Breast epithelium (tissue), 4 donors: ENCODE results near the gene C1QTNF8. TPM values are rescaled to one million over a fixed set of nuclear protein-coding genes. Genes with fewer than 3 reads are reported as not detected.

Experiments
- DNase-seq, 2 donors: peaks; one replicate each; pipeline ENCODE4 v3.0.0-alpha.2; 2019; ENCODE audit warnings: low spot score in 2 of 2
- H3K27ac ChIP-seq, 2 donors: fragments of 200-600 bp; sonication (generic) in 1 of 2; one replicate each; pipeline ENCODE4 v1.5.1; 2016 to 2019; ENCODE audit warnings: mild to moderate bottlenecking in 1 of 2
- H3K27me3 ChIP-seq, 2 donors: fragments of 200-600 bp; sonication (generic) in 1 of 2; one replicate each; pipeline versions ENCODE4 v1.5.1 to v1.6.0; 2017 to 2019; ENCODE audit warnings: control low read depth in 1 of 2, mild to moderate bottlenecking in 1 of 2
- H3K36me3 ChIP-seq: fragments of 200-600 bp; one replicate; pipeline ENCODE4 v1.5.1; 2019
- H3K4me1 ChIP-seq, 2 donors: fragments of 200-600 bp; sonication (generic); one replicate each; pipeline ENCODE4 v1.5.1; 2016 to 2019; ENCODE audit warnings: control low read depth in 1 of 2
- H3K4me3 ChIP-seq, 3 donors: fragments of 200-600 bp; sonication (generic); 1 replicate in 2 of 3; 2 replicates in 1 of 3; pipeline ENCODE4 v1.5.1; 2016 to 2019; ENCODE audit warnings: mild to moderate bottlenecking in 3 of 3, moderate library complexity in 2 of 3
- H3K9me3 ChIP-seq, 2 donors: fragments of 200-600 bp; sonication (generic) in 1 of 2; one replicate each; pipeline ENCODE4 v1.5.1; 2016 to 2019; ENCODE audit warnings: control low read depth in 1 of 2
- POLR2A ChIP-seq: fragments of 450-650 bp; IDR thresholded peaks from one replicate; pipeline ENCODE4 v1.6.1; 2016; ENCODE audit warnings: antibody characterized with exemption, mild to moderate bottlenecking, moderate library complexity
- POLR2AphosphoS5 ChIP-seq, 3 donors: sonication (generic); formaldehyde crosslinking; IDR thresholded peaks; one replicate each; pipeline ENCODE4 v1.6.1; 2017; ENCODE audit warnings: antibody characterized with exemption in 3 of 3
- intact Hi-C: fragments of 100-400 bp; cut with DNase I; formaldehyde crosslinking; loops from one replicate; pipeline ENCODE4 v1.15.1; 2023; ENCODE audit warnings: low total_unique reads
- total RNA-seq, 3 donors: library from RNA; depleted of rRNA; stranded (reverse); fragments of >200 nt; gene quantifications; one replicate each; pipeline ENCODE4 v1.1.0, GENCODE V29; 2016
- TF ChIP-seq, protein P1 (sequence below), 3 donors: fragments of 450-650 bp; IDR thresholded peaks; one replicate each; pipeline ENCODE4 v1.5.1; 2016 to 2017; ENCODE audit warnings: antibody characterized with exemption in 3 of 3, mild to moderate bottlenecking in 3 of 3, moderate library complexity in 3 of 3

The C1QTNF8 gene
- total RNA-seq, 3 donors from 2014 or later = not detected

DNA sequence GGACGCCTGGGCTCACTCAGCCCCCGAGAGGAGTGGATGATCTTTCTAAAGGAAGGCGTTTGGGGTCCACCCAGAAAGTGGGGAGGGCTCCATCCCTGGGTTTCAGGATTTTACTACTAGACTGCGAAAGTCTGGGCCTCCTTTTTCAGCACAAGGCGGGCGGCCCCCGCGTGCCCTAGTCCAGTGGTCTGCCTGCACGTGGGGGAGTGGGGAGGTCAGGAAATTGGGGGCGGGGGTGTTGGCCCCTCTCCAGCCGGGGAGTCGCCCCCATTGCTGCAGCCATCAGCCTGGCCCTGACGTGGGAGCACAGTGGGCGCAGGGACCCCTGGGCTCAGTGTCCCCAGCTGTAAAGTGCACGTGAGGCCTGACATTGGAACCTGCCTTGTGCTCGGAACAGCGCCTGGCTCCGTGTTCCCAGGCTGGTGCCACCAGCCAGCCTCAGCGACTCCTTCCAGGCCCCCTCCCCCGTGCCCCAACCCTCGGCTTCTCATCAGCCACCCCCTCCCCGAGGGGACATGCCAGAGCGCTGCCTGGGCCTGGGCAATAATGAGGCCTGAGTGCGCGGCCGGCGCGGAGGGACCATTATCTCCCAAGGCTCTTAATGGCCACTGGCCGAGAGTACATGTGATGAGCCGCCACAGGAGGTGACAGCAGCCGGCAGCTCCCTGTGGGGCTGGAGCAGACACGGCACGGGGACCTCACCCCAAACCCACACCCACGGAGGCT, 2.4 kb upstream of the C1QTNF8 start:
- H3K27me3 ChIP-seq = peaks cover 5 to 95% of the 10 kb centered on the region in 2 donors
- DNase-seq = no peak
- no peak overlapping the region for H3K4me3 ChIP-seq
- no peaks in the 10 kb centered on the region for H3K36me3 ChIP-seq
- no peak overlapping the region for H3K27ac ChIP-seq
- intact Hi-C loops = no loop called here
- no peaks in the 10 kb centered on the region for H3K9me3 ChIP-seq
- no peak for TF ChIP-seq POLR2A
- TF ChIP-seq, protein P1, sequence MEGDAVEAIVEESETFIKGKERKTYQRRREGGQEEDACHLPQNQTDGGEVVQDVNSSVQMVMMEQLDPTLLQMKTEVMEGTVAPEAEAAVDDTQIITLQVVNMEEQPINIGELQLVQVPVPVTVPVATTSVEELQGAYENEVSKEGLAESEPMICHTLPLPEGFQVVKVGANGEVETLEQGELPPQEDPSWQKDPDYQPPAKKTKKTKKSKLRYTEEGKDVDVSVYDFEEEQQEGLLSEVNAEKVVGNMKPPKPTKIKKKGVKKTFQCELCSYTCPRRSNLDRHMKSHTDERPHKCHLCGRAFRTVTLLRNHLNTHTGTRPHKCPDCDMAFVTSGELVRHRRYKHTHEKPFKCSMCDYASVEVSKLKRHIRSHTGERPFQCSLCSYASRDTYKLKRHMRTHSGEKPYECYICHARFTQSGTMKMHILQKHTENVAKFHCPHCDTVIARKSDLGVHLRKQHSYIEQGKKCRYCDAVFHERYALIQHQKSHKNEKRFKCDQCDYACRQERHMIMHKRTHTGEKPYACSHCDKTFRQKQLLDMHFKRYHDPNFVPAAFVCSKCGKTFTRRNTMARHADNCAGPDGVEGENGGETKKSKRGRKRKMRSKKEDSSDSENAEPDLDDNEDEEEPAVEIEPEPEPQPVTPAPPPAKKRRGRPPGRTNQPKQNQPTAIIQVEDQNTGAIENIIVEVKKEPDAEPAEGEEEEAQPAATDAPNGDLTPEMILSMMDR (IDR thresholded peaks at IDR 0.05) = no peak
- no peak for TF ChIP-seq POLR2AphosphoS5 (IDR thresholded peaks at IDR 0.05)
- H3K4me1 ChIP-seq = no peaks in the 10 kb centered on the region

DNA sequence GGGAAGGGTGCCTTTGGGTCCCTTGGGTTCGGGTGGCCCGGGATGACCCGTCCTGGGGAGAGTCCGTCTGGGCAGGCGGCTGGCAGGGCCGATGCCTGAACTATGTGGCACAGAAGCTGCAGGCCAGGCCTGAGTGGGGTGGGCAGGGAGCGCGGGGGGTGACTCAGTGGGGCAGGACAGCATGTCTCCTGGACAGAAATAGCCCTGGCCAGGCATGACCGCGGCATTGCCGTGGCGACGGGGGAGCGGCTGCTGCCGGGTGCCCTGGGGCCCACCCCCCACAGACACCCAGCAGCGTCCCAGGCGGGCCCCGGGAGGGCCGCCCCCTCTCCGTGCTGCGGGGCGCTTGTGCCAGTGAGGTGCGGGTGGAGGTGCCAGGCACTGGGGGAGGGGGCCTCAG, 1.8 kb upstream of the C1QTNF8 start:
- Histone ChIP-seq H3K36me3 (no peaks in the 10 kb centered on the region), H3K27ac (no peak overlapping the region), H3K4me1 (no peaks in the 10 kb centered on the region), H3K4me3 (no peak overlapping the region), H3K9me3 (no peaks in the 10 kb centered on the region), H3K27me3 (peaks cover 5 to 89% of the 10 kb centered on the region in 2 donors)
- no peak for TF ChIP-seq POLR2A
- no peak for TF ChIP-seq POLR2AphosphoS5 (IDR thresholded peaks at IDR 0.05)
- TF ChIP-seq, protein P1 (IDR thresholded peaks at IDR 0.05) = no peak
- no peak for DNase-seq
- intact Hi-C loops = no loop called here

DNA sequence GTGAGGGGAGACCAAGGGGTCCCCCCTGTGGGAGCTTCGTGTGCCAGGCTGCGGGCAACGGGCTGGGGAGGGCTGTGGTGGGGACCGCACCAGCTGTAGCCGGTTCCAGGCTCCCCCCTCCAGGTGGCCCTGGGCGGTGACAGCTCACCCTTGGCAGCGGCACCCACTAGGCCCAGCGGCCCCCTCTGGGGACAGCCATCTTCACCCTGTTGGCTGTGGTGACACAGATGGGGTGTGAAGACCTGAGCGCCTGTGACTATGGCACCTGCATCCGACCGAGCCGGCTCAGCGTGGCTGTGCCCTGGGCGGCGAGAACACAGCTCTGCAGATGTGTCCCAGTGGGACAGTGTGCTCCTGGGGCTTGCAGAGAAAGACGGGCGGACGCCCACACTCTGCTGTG, 1.1 kb upstream of the C1QTNF8 start:
- Histone ChIP-seq H3K4me1 (no peaks in the 10 kb centered on the region), H3K9me3 (no peaks in the 10 kb centered on the region), H3K27ac (no peak overlapping the region), H3K36me3 (no peaks in the 10 kb centered on the region), H3K4me3 (no peak overlapping the region), H3K27me3 (peaks cover 3 to 86% of the 10 kb centered on the region in 2 donors)
- no peak for DNase-seq
- TF ChIP-seq, protein P1 (IDR thresholded peaks at IDR 0.05) = no peak
- TF ChIP-seq POLR2AphosphoS5 (IDR thresholded peaks at IDR 0.05) (no peak), POLR2A (no peak)
- intact Hi-C loops = no loop called here

DNA sequence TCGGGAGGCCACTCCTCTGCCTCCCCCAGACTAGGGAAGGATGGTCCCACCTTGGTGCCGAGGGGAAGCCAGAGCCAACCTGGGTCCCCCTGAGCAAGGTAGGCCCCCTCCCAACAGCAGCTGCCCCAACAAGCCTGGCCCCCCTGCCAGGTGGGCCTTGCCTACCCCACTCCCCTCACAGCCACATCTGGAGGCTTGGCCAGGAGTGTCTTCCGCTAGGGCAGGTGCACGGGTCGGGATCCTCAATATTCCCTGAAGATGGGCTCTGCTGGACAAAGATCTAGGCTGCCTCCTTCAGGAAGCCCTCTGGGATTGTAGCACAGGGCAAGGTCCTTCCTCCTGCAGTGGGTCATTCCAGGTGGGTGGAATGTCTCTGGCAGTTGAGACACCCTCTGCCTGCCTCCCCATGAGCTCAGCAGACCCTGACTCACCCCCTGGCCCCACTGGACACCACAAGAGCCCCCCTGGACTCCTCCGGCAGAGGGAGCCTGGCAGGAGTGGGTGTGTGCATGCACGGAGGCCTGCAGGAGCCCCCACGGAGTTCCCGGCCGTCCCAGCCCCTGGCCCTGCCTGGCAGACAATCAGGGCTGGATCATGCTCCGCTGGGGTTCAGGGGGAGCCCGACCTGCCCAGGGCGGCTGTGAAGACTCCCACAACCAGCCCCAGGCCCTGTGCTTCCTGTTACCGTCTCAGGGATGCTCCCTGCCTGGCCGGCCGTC, 435 bp downstream of the C1QTNF8 start:
- no peaks in the 10 kb centered on the region for H3K4me1 ChIP-seq
- intact Hi-C loops = no loop called here
- H3K9me3 ChIP-seq = no peaks in the 10 kb centered on the region
- DNase-seq = no peak
- H3K27me3 ChIP-seq = peaks cover 0 to 86% of the 10 kb centered on the region in 2 donors
- no peak overlapping the region for H3K27ac ChIP-seq
- H3K4me3 ChIP-seq = no peak overlapping the region
- H3K36me3 ChIP-seq = no peaks in the 10 kb centered on the region
- TF ChIP-seq POLR2A (no peak), POLR2AphosphoS5 (IDR thresholded peaks at IDR 0.05) (no peak)
- TF ChIP-seq, protein P1 (IDR thresholded peaks at IDR 0.05) = no peak
